Muscle of arm (tissue), 12 donors: Measurements from ENCODE around the gene ITGB8. TPM values are rescaled to one million over a fixed set of nuclear protein-coding genes. Genes with fewer than 3 reads are reported as not detected.

Experiments
- DNase-seq: peaks from one replicate; pipeline ENCODE4 v3.0.0-alpha.2; 2013
- polyA plus RNA-seq, 12 donors: library from polyadenylated mRNA; unstranded; fragments of 120-200 nt; gene quantifications; one replicate each; pipeline ENCODE4 v1.2.1, GENCODE V29; 2013; ENCODE audit not compliant: insufficient read length in 12 of 12

ITGB8 gene
- polyA plus RNA-seq, 12 donors = 3.9 to 11.0 (median 5.7) TPM; not detected in 1

DNA sequence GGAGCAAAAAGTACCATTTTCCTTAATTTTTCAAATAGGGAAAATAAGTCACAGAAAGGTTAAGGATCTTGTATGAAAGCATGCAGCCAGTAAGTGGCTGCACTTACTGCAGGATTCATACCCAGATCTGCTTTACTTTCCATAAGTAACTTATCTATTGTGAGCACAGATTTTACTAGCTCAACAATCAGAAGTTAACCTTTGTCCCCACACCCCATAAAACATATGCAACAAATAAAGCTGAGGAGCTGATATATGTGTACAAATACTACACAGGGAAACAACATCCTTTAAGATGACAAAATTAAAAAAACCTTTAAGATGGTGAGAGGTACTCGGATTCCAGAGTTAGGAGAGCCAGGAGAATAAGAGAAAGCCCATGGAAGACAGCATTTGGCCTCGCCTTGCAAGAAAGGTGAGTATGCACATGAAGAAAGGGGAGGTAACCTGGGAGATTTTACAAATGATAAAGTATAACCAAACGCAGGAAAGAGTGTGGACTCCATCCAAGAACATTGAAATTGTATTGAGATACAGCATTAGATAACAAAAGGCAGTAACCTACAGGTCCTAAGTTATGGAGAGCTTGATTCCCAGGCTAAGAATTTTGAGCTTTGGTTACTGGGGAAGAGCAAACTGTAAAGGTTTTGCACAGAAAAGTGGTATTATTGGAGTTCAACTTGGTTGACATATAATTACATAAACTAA lies 87.1 kb downstream of the ITGB8 start:
- DNase-seq = no peak

DNA sequence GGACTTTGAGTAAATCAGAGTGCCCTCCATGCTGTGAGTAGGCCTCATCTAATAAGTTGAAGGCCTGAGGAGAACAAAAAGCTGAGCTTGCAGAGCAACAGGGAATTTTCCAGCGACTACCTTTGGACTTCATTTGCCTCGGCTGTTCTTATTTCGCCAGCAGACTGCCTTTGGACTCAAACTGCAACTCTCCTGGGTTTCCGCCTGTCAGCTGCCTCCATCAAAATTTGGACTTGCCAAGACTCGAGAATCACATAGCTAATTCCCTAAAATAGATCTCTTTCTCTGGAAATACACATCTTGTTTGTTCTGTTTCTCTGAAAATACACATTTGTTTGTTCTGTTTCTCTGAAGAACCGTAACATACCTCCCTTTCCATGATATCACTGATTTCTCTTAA lies 93.8 kb downstream of the ITGB8 start:
- DNase-seq = peak; percentile 64

DNA sequence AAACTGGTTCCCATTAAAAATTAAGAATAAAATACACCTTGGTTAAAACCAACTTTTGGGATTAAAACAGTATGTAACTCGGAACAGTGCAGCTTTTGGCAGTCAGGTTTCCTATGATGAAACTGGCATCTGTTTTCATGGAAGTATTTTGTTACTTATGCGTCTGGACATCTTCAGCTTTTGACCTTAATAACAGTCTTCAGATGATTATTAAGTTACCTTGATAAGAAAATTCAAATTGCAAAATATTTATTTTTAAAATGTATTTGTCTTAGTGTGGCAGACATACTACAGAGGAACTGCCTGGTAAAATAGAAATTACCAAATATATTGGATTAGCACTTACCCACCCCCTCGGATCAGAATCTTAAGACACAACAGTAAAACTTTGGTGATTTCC lies 100.0 kb downstream of the ITGB8 start:
- DNase-seq = no peak

DNA sequence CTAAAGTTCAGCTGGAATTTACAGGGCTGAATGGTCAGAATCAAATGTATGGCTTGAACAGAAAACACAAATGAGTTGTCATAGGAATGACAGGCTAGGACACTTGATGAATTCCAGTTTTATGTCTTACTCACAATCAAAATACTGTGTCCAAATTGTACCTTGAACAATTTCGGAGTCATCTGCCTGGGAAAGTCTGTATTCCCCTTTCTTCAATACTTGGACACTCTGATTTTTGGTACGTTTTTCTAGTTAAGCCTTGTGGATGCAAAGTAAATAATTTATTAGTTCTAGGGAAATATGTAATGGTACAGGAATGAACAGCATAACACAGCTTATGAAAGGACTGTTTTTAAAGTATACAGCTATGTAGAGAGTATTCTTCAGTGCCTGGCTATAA lies 100.4 kb downstream of the ITGB8 start:
- no peak for DNase-seq

DNA sequence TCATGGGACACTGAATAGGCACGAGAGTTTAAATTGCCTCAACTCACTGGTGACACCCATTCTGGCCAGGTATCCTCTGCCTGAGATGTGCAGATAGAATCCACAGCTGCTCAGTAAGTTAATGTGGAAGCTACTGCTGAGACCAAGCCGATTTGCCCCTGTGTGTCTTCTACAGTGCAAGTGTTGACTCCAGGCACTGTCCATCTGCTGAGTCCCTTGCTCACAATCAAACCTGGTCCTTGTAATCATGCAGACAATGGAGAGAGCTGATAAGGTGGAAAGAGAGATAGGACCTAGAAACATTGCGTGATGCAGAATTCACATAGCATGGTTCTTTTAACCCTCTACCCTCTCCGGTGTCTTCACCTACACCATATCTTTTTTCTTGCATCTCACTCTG lies 101.4 kb downstream of the ITGB8 start:
- DNase-seq = no peak

DNA sequence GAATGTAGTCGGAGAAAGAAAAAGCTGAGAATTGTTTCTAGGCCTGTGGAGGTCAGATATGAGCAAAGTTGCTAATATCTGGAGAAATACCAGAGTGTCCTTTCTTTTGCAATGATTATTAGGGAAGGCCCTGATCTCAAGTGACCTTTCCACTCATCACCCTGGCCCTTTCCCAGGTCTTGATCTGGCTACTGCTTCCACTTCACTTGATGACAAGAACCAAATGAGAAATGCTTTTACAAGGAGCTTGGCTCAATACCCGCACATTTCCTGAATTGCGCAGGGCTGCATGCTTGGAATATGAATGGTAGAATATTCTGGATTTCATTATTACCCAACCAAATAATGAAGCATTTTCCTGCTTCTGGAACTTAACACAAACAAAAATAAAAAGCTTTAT lies 104.6 kb downstream of the ITGB8 start:
- peak; percentile 35 for DNase-seq

DNA sequence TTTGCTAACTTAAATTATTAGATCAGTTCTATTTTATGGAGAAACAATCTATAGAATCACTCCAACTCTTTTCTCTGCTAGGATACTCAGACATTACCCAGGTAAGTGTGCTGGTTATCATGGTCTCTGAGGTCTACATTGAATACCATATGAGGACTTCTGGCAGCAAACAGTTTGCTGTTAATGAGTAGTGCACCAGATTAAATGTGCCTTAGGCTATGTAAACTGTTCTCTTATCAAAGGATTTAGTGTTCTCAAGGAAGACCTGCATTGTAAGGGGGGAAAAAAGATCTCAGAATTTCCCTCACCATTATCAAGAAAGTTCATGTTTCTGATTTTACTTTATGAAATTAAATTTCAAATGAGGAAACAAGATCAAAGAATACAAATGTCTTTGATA lies 107.5 kb downstream of the ITGB8 start:
- DNase-seq = no peak

DNA sequence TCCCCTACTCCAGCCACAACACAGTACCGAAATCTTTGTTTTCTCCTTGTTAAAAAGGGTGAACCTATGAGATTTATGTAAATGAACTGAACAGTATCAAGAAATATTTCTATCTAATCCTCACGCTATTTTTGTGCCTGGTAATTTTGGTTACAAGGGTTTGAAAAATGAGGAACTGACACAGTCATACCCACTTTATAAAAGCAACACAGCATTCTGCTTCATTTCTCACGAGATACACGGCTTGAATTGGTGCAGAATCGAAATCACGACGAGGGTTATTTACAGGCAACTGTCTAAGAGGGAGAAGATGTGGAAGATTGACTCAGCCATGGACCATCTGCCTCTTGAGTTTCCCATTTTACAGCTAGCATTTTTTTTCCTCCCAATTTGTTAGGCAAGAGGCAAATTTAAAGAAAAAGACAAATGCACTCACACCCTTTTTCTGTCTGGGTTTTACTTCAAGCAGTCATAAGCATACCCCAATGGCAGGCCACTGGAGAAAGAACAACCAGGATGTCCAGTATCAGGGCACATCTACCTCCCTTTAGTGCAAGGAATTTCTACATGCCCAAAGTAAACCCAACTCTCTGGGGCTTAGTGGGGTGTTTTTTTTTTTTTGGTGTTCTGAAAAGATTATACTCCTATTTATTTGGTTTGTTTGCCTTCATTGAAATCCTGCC lies 108.1 kb downstream of the ITGB8 start:
- DNase-seq = no peak

DNA sequence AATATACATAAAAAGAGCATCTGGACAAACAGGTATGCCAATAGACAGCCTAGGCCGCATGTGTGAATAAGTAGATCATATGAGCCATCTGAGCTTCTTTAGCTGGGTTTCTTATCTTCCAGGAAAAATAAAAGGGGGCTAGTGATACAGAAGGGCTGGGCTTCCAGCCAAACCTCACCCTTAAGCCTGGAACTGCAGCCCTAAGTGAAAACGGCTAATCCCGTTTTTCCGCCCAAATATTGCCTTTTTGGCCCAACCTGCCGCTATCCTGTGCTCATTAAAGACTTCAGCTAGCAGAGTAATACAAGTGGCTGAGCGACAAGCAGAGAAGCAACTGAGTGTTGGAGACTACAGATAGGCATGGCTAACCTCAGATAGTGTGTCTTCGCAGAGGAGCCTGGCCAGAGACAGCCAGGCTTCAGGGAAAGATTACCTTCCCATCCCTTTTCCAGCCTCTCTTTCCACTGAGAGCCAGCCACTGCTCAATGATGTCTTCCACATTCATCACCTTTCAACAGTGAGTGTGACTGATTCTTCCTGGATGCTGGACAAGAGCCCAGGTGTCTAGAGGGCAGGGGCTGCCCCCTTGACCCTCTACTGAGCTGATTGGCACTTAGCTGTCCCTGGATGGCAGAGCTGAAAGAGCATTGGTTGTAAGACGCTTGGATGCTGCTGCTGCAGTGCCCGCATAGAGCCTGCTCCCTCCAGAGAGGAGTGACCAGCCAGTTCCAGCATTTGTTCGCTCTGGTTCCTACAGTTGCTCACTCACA lies 108.9 kb downstream of the ITGB8 start:
- DNase-seq = no peak

DNA sequence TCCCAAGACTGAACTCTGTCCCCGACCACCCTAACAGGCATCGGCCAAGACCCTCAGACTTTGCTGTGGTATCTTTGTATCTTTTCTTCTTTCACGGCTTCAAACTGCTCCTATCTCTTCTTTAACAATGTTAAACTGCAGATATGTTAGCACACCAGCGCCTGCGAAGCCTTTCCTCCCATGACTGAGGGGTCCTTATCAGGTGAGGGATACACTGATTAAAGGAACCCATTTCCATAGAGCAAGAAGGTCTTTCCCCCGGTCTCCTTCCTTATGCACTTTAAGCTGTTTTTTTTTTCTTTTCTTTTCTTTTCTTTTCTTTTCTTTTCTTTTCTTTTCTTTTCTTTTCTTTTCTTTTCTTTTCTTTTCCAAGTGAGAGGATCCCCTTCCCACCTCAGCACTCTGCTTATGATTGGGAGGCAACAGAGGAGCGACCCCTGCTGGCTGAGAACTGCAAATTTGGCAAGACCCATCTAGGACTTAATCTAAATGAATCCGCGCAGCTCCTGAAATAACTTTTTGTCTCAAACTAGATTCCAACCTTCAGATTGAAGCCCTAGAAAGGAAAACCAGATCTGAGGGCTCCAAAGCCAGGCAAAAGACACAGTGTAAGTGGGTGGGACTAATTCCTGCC lies 109.9 kb downstream of the ITGB8 start:
- DNase-seq = no peak

DNA sequence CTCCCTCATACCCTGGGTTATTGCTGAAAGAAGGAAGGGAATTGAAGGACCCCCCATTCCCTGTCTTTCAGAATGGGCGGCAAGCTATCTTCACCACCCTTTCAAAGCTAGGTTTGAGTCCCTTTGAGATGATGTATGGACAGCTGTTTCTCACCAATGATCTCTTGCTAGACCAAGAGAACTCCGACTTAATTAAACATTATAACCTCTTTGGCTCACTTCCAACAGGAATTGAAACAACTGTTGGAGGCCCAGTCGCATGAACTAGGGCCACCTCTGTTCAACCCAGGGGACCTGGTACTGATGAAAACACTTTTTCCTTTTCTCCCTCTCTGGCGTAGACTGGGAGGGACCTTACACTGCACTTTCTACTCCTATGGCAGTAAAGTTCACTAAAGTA lies 110.6 kb downstream of the ITGB8 start:
- no peak for DNase-seq

DNA sequence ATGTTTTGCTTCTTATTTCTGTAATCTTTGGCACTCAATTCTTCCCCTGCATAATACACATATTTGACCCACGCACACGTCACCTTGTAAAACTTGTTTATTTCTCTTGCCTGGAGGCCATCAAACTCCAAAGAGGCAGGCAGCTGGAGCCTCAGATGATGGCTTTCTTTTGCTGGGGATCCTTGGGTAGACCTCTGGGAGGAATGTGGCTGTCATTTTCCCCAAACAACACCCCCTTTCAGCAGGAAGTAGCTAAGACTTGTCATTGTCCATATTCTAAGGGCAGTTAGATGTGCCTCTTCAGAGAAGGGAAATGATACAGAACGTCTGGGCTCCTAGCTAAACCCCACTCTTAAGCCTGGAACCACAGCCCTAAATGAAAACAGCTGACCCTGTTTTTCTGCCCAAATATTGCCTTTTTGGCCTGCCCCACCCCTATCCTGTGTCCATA lies 111.3 kb downstream of the ITGB8 start:
- no peak for DNase-seq

DNA sequence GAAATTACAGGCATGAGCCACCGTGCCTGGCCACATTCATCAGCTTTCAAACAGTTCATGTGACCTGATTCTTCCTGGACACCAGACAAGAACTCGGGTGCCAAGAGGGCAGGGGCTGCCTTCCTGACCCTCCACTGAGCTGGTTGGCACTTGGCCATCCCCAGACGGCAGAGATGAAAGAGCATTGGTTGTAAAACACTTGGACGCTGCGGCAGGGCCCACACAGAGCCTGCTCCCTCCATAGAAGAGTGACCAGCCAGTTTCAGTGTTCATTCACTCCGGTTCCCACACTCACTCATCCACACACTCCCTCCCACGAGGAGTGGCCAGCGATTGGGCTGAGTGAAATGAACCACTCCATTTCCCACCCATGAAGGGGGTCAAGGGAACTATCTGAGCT lies 112.3 kb downstream of the ITGB8 start:
- DNase-seq = no peak

DNA sequence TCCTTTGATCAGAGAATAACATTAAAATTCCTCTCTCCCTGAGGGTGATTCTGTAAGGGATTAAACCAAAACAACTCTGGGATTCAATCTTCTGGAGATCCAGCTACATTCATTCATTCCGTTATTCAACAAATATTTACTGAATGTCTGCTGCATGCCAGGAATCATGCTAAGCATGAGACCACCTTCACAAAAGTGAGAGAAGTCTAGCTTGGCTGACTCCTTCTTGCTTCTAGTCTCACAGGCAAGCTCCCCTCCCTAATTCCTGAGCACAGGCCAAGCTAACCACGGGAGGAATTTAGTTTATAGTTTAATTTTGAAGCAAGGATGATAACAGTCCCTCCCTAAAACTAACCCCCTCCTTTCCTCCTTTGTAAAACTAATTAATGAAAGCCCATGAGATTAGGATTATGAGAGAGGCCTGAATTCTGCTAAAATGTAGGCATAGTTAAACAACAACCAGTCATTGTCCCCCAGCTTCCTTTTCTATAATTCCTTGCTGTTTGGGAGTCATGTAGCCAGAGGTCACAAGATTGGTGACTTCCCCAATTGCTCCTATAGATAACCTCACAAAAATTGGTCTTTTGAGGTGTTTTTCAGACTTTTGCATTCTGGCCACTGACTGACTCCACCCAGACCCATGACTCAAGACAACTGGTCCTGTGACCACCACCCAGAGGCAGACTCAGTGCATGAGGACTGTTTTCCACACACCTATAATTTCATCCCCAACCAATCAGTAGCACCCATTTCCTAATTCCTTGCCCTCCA lies 113.5 kb downstream of the ITGB8 start:
- peak; percentile 49 for DNase-seq

DNA sequence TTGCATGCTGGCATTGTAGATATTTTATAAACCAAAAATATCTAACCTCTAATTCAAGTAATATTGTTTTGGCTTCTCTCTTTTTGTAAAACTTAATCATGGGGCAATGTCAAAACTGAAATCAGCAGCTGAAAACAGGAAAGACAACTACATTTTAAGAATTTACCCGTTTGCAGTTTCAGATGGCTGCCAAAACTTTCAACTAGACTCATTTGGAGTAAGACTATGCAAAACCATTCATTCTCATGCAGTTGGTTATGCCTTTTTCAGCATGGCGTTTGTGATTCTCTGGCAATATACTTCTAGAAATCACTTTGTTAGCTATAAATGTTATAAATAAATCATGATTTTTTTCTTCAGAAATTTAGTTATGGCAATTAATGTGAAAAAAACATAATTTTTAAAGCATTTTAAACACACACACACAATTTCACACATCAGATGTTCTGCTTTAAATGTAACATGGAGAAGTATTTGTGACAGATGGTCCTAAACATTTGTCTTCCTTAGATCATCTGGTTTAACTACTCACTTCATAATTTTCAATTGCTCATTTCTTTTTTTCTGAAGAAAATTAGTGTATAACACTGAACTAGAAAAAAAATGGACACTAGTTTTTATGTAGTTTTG lies 116.4 kb downstream of the ITGB8 start:
- DNase-seq = no peak

DNA sequence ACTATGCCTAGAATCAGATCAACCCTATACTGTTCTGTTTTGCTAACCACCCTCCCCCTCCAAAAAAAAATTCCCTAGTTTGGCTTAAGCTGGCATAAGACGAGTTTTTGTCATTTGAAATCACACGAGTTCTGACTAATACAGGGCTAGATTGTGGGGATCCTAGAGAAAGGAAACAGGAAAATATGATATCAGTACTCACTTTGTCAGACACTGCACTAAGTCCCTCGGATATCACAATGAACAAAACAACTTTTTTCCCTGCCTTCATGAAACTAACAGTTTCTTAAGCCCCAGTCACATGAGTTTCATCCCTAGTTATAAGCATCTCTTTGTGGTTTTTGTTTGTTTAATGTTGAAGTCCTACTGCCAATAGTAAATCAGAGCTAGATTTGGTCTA lies 118.5 kb downstream of the ITGB8 start:
- no peak for DNase-seq

DNA sequence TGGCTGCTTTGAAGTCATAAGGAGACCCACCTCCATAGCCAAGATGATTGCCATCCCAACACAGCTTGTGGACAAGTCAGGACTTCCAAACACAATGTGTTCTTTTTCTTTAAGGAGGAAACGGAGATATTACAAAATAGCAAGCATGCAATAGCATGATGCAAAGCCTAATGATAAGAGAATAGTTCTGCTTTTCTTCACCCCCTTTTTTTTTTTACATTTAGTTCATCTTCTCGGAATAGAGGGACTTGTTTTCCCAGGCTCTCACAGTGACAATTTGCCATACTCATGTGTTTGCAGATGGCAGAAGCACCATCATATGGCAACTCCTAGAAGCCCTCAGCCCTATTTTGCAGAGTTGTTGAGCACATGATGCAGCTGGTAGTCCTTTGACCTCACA lies 119.8 kb downstream of the ITGB8 start:
- DNase-seq = no peak

DNA sequence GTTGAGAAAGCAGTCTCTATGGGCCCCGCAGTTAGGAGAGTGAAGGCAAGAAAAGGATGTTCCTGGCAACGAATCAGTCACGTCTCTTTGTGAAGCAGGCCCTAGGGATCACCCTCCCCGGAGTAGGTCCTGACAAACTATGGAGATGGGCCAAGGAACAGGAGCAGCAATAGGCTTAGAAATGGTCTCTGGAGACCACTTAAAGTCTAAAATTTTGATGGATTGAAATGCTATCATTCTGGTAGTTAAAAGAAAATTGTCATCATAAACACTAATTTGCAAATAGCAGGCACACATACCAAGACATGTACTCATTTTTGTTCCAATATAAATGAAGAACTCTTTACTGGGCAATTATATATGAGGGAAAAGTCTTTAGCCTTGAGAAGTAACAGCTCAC lies 123.5 kb downstream of the ITGB8 start:
- no peak for DNase-seq

DNA sequence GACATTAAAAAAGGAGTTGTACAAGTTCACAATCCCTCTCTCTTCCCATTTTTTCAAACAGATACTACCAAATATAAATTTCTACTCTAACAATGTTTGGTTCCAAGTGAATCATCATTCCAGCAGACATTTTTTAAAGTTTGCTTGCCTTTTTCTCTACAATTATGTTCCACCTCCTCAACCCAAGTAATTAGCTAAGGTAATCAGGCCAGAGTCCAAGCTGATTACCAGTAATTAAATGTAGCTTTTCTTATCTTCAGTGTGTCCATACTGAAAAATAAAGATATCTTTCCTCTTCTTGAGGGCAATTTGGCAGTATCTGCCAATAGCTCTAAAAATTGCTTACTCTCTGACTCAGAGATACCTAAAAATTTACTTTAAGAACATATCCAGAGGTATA lies 126.0 kb downstream of the ITGB8 start:
- DNase-seq = no peak

DNA sequence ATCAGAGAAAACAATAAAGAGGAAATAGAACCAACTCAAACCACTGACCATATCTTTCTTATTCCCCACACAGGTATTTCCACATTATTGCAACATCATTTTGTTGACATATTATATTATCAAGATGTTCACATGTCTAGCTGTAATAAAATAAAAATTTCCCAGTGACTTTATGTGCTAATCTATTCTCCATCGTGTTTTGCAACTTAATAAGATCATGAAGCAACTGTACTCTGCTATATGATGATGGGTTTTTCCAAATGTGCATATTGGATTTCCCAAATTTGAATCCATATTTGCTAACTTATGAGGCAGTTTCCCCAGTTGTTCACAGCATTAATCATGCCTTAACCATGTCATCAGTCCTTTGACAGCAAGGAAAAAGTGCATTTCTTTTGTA lies 127.8 kb downstream of the ITGB8 start:
- DNase-seq = no peak

DNA sequence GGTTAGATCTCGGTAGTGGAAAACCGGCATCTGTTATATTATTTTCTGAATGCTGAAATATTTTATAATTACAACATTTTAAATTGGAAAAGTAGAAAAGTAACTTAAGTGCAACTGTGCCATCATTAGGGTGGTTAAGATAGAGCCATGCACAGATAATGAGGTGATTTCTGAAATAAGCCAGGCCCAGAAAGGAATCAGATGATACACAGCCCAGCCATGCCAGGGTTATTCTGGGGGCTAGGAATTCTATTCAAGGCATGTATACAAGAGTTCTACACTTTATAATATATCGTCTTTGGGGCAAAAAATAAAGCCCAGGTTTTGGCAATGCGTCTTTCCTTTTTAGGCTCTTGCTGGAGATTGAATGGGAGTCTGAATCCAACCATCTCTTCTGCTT lies 128.7 kb downstream of the ITGB8 start:
- no peak for DNase-seq
